ENCODE results near the gene WWC2.
"Not testable (repeated sequence)": the region's sequence is repeated elsewhere in the genome, so short reads cannot be mapped to it uniquely, and the experiment has no call there.

Gene WWC2

GRCh38 chr4:183299464-183299863 is 200.4 kb downstream of the WWC2 start:
- no peak for DNase-seq (ENCODE audit: low read depth in 2 of 2)

- no peak for DNase-seq (ENCODE audit: low read depth in 2 of 2)
These were observed 201.0 kb downstream of the WWC2 start for GRCh38 chr4:183300070-183300469.

- no peak for DNase-seq (ENCODE audit: low read depth in 2 of 2)
These were observed 201.6 kb downstream of the WWC2 start for GRCh38 chr4:183300655-183301054.

- DNase-seq (ENCODE audit: low read depth in 2 of 2), result no peak
These were observed 204.2 kb downstream of the WWC2 start for GRCh38 chr4:183303301-183303700.

GRCh38 chr4:183304067-183304466 is 205.0 kb downstream of the WWC2 start:
- no peak for DNase-seq (ENCODE audit: low read depth in 2 of 2)

GRCh38 chr4:183304538-183304937 is 205.5 kb downstream of the WWC2 start:
- DNase-seq (ENCODE audit: low read depth in 2 of 2), result no peak

- DNase-seq (ENCODE audit: low read depth in 2 of 2), result no peak
These were observed 207.8 kb downstream of the WWC2 start for GRCh38 chr4:183306811-183307210.

- no peak for DNase-seq (ENCODE audit: low read depth in 2 of 2)
These were observed 213.8 kb downstream of the WWC2 start for GRCh38 chr4:183312841-183313240.

GRCh38 chr4:183314336-183314735 is 215.3 kb downstream of the WWC2 start:
- DNase-seq (ENCODE audit: low read depth in 2 of 2), result no peak

- no peak for DNase-seq (ENCODE audit: low read depth in 2 of 2)
These were observed 215.7 kb downstream of the WWC2 start for GRCh38 chr4:183314806-183315205.

- DNase-seq (ENCODE audit: low read depth in 2 of 2), result no peak
These were observed 219.6 kb downstream of the WWC2 start for GRCh38 chr4:183318656-183319055.

GRCh38 chr4:183320211-183321059 is 221.4 kb downstream of the WWC2 start, which contains the start of gene CLDN22:
Gene CLDN22 (minus strand): TSS chr4:183320276. CDS start chr4:183320218, 58 bp downstream.
- no peak for DNase-seq (ENCODE audit: low read depth in 2 of 2)

- DNase-seq (ENCODE audit: low read depth in 2 of 2), result no peak
These were observed 222.0 kb downstream of the WWC2 start for GRCh38 chr4:183321079-183321478.

- DNase-seq (ENCODE audit: low read depth in 2 of 2), result no peak
These were observed 222.5 kb downstream of the WWC2 start for GRCh38 chr4:183321516-183321915.

- DNase-seq (ENCODE audit: low read depth in 2 of 2), result no peak
These were observed 223.3 kb downstream of the WWC2 start, which contains the start of gene CLDN24 for GRCh38 chr4:183322326-183322725. Gene CLDN24 (minus strand): TSS chr4:183322426. CDS start chr4:183322426, 0 bp downstream.

GRCh38 chr4:183323295-183323694 is 224.2 kb downstream of the WWC2 start:
- no peak for DNase-seq (ENCODE audit: low read depth in 2 of 2)

- not testable (repeated sequence) for DNase-seq (ENCODE audit: low read depth in 2 of 2)
These were observed 225.0 kb downstream of the WWC2 start for GRCh38 chr4:183324056-183324455.

GRCh38 chr4:183324619-183325018 is 225.6 kb downstream of the WWC2 start:
- DNase-seq (ENCODE audit: low read depth in 2 of 2), result no peak

GRCh38 chr4:183326387-183326786 is 227.3 kb downstream of the WWC2 start:
- DNase-seq (ENCODE audit: low read depth in 2 of 2), result not testable (repeated sequence)

GRCh38 chr4:183326853-183327252 is 227.8 kb downstream of the WWC2 start:
- DNase-seq (ENCODE audit: low read depth in 2 of 2), result no peak

- DNase-seq (ENCODE audit: low read depth in 2 of 2), result no peak
These were observed 228.8 kb downstream of the WWC2 start for GRCh38 chr4:183327827-183328226.

GRCh38 chr4:183328832-183329231 is 229.8 kb downstream of the WWC2 start:
- DNase-seq (ENCODE audit: low read depth in 2 of 2), result no peak

GRCh38 chr4:183329244-183329643 is 230.2 kb downstream of the WWC2 start:
- no peak for DNase-seq (ENCODE audit: low read depth in 2 of 2)
